ENCODE data around the gene BRSK1. TPM values are rescaled to one million over a fixed set of nuclear protein-coding genes. Genes with fewer than 3 reads are reported as not detected.

Gene BRSK1
- polyA plus RNA-seq, 3 donors: not detected

DNA sequence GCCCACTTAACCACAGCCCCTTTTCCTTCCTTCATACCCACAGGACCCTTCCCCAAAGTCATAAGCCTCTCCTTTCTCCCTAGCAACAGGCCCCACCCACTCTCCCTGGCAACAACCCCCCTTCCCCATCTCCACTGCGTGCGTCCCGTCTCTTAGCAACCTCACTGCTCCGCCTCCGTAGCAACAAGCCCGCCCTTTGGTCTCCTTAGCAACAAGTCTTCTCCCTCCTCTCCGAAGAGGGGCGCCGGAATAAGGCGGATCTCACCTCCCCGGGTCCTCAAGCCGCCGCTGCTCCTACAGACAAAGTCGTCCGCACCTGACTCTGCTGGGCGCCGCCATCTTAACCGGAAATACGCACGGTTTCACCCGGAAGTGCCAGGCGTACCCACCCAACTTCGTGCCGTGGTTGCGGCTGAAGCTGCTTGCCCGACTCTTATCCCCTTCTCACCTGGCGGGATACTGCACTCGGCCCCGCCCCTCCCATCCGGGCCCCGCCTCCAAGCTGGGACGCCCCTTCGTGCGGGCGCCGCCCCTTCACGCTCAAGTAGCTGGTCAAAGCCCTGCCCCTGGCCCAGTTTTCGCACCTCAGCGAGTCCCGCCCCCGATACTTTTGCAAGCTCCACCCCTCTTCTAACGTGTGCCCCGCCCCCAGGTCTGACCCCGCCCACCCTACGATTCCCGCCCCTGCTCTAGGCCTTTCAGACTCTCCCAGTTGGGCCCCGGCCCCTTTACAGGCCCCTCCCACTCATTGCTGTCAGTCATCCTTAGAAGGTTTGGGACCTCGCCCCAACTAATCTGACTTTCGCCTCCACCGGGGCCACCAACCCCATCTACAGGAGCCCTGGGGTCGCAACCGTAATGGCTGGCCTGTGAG is 3.8 kb upstream of the BRSK1 start, which contains the start of gene HSPBP1:
TSS of gene HSPBP1 (minus strand) at position 341 of the 874 bp plus-strand sequence. CDS start 502 bp downstream, outside the sequence.
- peak within 1 kb of the TSS; percentile 68 for H3K9ac ChIP-seq (ENCODE audit: insufficient read depth, low read length, poor library complexity, severe bottlenecking)
- H3K27me3 ChIP-seq (ENCODE audit: control insufficient read depth in 2 of 2, insufficient read depth in 2 of 2, low read length in 2 of 2): peaks cover 0 to 8% of the 10 kb centered on the region in 2 donors
- H2AFZ ChIP-seq (ENCODE audit: insufficient read depth, low read depth, low read length, poor library complexity, severe bottlenecking): peak within 1 kb of the TSS; percentile 85
- TF ChIP-seq, protein P1, sequence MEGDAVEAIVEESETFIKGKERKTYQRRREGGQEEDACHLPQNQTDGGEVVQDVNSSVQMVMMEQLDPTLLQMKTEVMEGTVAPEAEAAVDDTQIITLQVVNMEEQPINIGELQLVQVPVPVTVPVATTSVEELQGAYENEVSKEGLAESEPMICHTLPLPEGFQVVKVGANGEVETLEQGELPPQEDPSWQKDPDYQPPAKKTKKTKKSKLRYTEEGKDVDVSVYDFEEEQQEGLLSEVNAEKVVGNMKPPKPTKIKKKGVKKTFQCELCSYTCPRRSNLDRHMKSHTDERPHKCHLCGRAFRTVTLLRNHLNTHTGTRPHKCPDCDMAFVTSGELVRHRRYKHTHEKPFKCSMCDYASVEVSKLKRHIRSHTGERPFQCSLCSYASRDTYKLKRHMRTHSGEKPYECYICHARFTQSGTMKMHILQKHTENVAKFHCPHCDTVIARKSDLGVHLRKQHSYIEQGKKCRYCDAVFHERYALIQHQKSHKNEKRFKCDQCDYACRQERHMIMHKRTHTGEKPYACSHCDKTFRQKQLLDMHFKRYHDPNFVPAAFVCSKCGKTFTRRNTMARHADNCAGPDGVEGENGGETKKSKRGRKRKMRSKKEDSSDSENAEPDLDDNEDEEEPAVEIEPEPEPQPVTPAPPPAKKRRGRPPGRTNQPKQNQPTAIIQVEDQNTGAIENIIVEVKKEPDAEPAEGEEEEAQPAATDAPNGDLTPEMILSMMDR (IDR thresholded peaks at IDR 0.05): no peak
- WGBS (ENCODE audit: insufficient coverage): under 1% methylated on average over 43 of the region's 52 CpGs
- peaks cover 0 to 5% (median 0%) of the 10 kb centered on the region in 7 donors for H3K9me3 Mint-ChIP-seq
- peak; percentile 82 to 84 (median 83) for DNase-seq
- peak within 1 kb of the TSS; percentile 92 to 99 (median 96) for H3K27ac Mint-ChIP-seq
- H3K36me3 Mint-ChIP-seq: peaks cover 12 to 13% of the 10 kb centered on the region in 2 donors
- H3K4me1 Mint-ChIP-seq: peaks cover 37% of the 10 kb centered on the region
- intact Hi-C loops (cut with micrococcal nuclease): loop anchor here in 1 of 2 donors (2.0 kb wide), 1 partner anchor 21 kb away; the partner anchor contains the start of gene PPP6R1
- H3K27me3 Mint-ChIP-seq (ENCODE audit: low read depth in 3 of 3): peaks cover 12 to 18% (median 18%) of the 10 kb centered on the region in 3 donors
- no peaks in the 10 kb centered on the region for H3K9me3 ChIP-seq (replicated peaks in 1 of 2; ENCODE audit: control insufficient read depth in 1 of 2, insufficient read depth in 1 of 2, low read length in 2 of 2)
- peaks cover 30 to 39% of the 10 kb centered on the region in 2 donors for H3K4me1 ChIP-seq (ENCODE audit: control insufficient read depth in 1 of 2, insufficient read depth in 2 of 2, low read length in 2 of 2)
- peak within 1 kb of the TSS; percentile 98 to 99 for H3K4me3 Mint-ChIP-seq
- H4K20me1 ChIP-seq (ENCODE audit: insufficient read depth, low read length): no peaks in the 10 kb centered on the region
- peak within 1 kb of the TSS; percentile 88 for H3K4me2 ChIP-seq (replicated peaks; ENCODE audit: extremely low read depth, low read length, poor library complexity, severe bottlenecking)
- peaks cover 0 to 2% of the 10 kb centered on the region in 2 donors for H3K36me3 ChIP-seq (replicated peaks in 1 of 2; ENCODE audit: control insufficient read depth in 1 of 2, insufficient read depth in 2 of 2, low read length in 2 of 2)
- H3K27ac ChIP-seq (ENCODE audit: low read depth in 1 of 2, low read length in 2 of 2): peak within 1 kb of the TSS; percentile 70 to 81
- peaks cover 4% of the 10 kb centered on the region for H3K79me2 ChIP-seq (ENCODE audit: insufficient read depth, low read length)
- peak within 1 kb of the TSS; percentile 53 to 98 (median 78) for H3K4me3 ChIP-seq (replicated peaks in 1 of 3; ENCODE audit: low read depth in 2 of 3, low read length in 3 of 3)

DNA sequence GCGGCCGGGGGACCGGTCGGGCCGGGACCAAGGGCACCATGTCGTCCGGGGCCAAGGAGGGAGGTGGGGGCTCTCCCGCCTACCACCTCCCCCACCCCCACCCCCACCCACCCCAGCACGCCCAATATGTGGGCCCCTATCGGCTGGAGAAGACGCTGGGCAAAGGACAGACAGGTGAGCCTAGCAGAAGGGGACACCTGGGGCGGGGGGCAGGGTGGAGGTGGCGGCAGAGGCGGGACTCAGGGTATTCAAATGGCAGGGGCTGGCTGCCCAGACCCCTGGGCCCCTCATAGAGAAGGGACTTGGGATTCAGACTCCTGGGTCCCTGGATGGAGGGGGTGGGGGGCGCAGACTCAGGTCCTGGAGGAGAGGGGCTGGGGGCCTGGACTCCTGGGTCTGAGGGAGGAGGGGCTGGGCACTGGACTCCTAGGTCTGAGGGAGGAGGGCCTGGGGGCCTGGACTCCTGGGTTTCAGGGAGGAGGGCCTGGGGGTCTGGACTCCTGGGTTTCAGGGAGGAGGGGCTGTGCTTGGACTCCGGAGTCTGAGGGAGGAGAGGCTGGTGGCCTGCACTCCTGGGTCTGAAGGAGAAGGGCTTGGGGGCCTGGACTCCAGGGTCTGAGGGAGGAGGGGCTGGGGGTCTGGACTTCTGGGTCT is 735 bp downstream of the BRSK1 start:
- Histone ChIP-seq H3K4me3 (replicated peaks in 1 of 3; ENCODE audit: low read depth in 2 of 3, low read length in 3 of 3) (no peak overlapping the region), H3K4me1 (ENCODE audit: control insufficient read depth in 1 of 2, insufficient read depth in 2 of 2, low read length in 2 of 2) (peaks cover 8 to 15% of the 10 kb centered on the region in 2 donors), H4K20me1 (ENCODE audit: insufficient read depth, low read length) (no peaks in the 10 kb centered on the region), H2AFZ (ENCODE audit: insufficient read depth, low read depth, low read length, poor library complexity, severe bottlenecking) (no peak overlapping the region), H3K9ac (ENCODE audit: insufficient read depth, low read length, poor library complexity, severe bottlenecking) (no peak overlapping the region), H3K9me3 (replicated peaks in 1 of 2; ENCODE audit: control insufficient read depth in 1 of 2, insufficient read depth in 1 of 2, low read length in 2 of 2) (no peaks in the 10 kb centered on the region), H3K36me3 (replicated peaks in 1 of 2; ENCODE audit: control insufficient read depth in 1 of 2, insufficient read depth in 2 of 2, low read length in 2 of 2) (no peaks in the 10 kb centered on the region), H3K79me2 (ENCODE audit: insufficient read depth, low read length) (peaks cover 3% of the 10 kb centered on the region), H3K4me2 (replicated peaks; ENCODE audit: extremely low read depth, low read length, poor library complexity, severe bottlenecking) (no peak overlapping the region), H3K27me3 (ENCODE audit: control insufficient read depth in 2 of 2, insufficient read depth in 2 of 2, low read length in 2 of 2) (peaks cover 0 to 8% of the 10 kb centered on the region in 2 donors), H3K27ac (ENCODE audit: low read depth in 1 of 2, low read length in 2 of 2) (no peak overlapping the region)
- H3K9me3 Mint-ChIP-seq: peaks cover 0 to 7% (median 0%) of the 10 kb centered on the region in 7 donors
- TF ChIP-seq, protein P1 (IDR thresholded peaks at IDR 0.05): no peak
- H3K27ac Mint-ChIP-seq: no peak overlapping the region
- intact Hi-C loops (cut with micrococcal nuclease): loop anchor here in 1 of 2 donors (5.0 kb wide), 1 partner anchor 32 kb away; no protein-coding TSS in a partner anchor
- H3K4me3 Mint-ChIP-seq: no peak overlapping the region
- peaks cover 15% of the 10 kb centered on the region for H3K4me1 Mint-ChIP-seq
- 91% methylated on average over 5 of the region's 16 CpGs for WGBS (ENCODE audit: insufficient coverage)
- no peak for DNase-seq
- H3K36me3 Mint-ChIP-seq: no peaks in the 10 kb centered on the region
- peaks cover 16 to 24% (median 21%) of the 10 kb centered on the region in 3 donors for H3K27me3 Mint-ChIP-seq (ENCODE audit: low read depth in 3 of 3)
